ENCODE data around the gene SELENOK. TPM values are rescaled to one million over a fixed set of nuclear protein-coding genes. Genes with fewer than 3 reads are reported as not detected.

The SELENOK gene
- total RNA-seq = 58.4 and 67.5 TPM in 2 replicates

GRCh38 chr3:53891497-53892285 lies at the start of gene SELENOK:
SELENOK (minus strand) TSS chr3:53891859.
- no peaks in the 10 kb centered on the region for H3K36me3 ChIP-seq (ENCODE audit: control insufficient read depth, insufficient read depth, low read length)
- H3K4me3 ChIP-seq (ENCODE audit: low read depth, low read length) = peak within 1 kb of the TSS; percentile 76
- TF ChIP-seq CTCF (IDR thresholded peaks at IDR 0.05; ENCODE audit: insufficient read depth, low read length, poor library complexity, severe bottlenecking) = no peak
- DNase-seq (ENCODE audit: low read depth) = peak; percentile 94
- H3K27me3 ChIP-seq (ENCODE audit: control insufficient read depth, insufficient read depth, low read length) = no peaks in the 10 kb centered on the region

GRCh38 chr3:53941184-53941583 lies 49.5 kb upstream of the SELENOK start:
- no peak for TF ChIP-seq CTCF (IDR thresholded peaks at IDR 0.05; ENCODE audit: insufficient read depth, low read length, poor library complexity, severe bottlenecking)
- peaks cover 2% of the 10 kb centered on the region for H3K27me3 ChIP-seq (ENCODE audit: control insufficient read depth, insufficient read depth, low read length)
- H3K36me3 ChIP-seq (ENCODE audit: control insufficient read depth, insufficient read depth, low read length) = no peaks in the 10 kb centered on the region
- no peak for DNase-seq (ENCODE audit: low read depth)
- H3K4me3 ChIP-seq (ENCODE audit: low read depth, low read length) = no peak overlapping the region

- no peak for DNase-seq (ENCODE audit: low read depth)
- Histone ChIP-seq H3K27me3 (ENCODE audit: control insufficient read depth, insufficient read depth, low read length) (peaks cover 2% of the 10 kb centered on the region), H3K36me3 (ENCODE audit: control insufficient read depth, insufficient read depth, low read length) (no peaks in the 10 kb centered on the region), H3K4me3 (ENCODE audit: low read depth, low read length) (no peak overlapping the region)
- TF ChIP-seq CTCF (IDR thresholded peaks at IDR 0.05; ENCODE audit: insufficient read depth, low read length, poor library complexity, severe bottlenecking) = no peak
Measured at GRCh38 chr3:53940623-53941022, 49.0 kb upstream of the SELENOK start.

GRCh38 chr3:53939813-53940212 lies 48.2 kb upstream of the SELENOK start:
- no peaks in the 10 kb centered on the region for H3K36me3 ChIP-seq (ENCODE audit: control insufficient read depth, insufficient read depth, low read length)
- H3K27me3 ChIP-seq (ENCODE audit: control insufficient read depth, insufficient read depth, low read length) = peaks cover 2% of the 10 kb centered on the region
- H3K4me3 ChIP-seq (ENCODE audit: low read depth, low read length) = no peak overlapping the region
- peak; percentile 12 for TF ChIP-seq CTCF (IDR thresholded peaks at IDR 0.05; ENCODE audit: insufficient read depth, low read length, poor library complexity, severe bottlenecking)
- no peak for DNase-seq (ENCODE audit: low read depth)

GRCh38 chr3:53939086-53939582 lies 47.5 kb upstream of the SELENOK start:
- H3K36me3 ChIP-seq (ENCODE audit: control insufficient read depth, insufficient read depth, low read length) = no peaks in the 10 kb centered on the region
- H3K4me3 ChIP-seq (ENCODE audit: low read depth, low read length) = no peak overlapping the region
- peaks cover 2% of the 10 kb centered on the region for H3K27me3 ChIP-seq (ENCODE audit: control insufficient read depth, insufficient read depth, low read length)
- DNase-seq (ENCODE audit: low read depth) = no peak
- TF ChIP-seq CTCF (IDR thresholded peaks at IDR 0.05; ENCODE audit: insufficient read depth, low read length, poor library complexity, severe bottlenecking) = no peak

Measured in kidney epithelial cell (primary cell).